NOMO-1 treated with DMSO at 0.1 percent for 48 hours (cell line): ENCODE results near the gene TGFBR3.
"Not testable (repeated sequence)": the region's sequence is repeated elsewhere in the genome, so short reads cannot be mapped to it uniquely, and the experiment has no call there.

ENCODE experiments used
- DNase-seq: peaks from one replicate; lab custom pipeline; 2025; ENCODE audit not compliant: unreplicated experiment; lab: John Stamatoyannopoulos, UW

The TGFBR3 gene

GRCh38 chr1:91884459-91885212, 1.3 kb downstream of the TGFBR3 start:
- DNase-seq, result no peak

- peak; percentile 14 for DNase-seq
Measured at GRCh38 chr1:91883470-91883869, 2.5 kb downstream of the TGFBR3 start.

GRCh38 chr1:91881280-91881679, 4.7 kb downstream of the TGFBR3 start:
- no peak for DNase-seq

DNA sequence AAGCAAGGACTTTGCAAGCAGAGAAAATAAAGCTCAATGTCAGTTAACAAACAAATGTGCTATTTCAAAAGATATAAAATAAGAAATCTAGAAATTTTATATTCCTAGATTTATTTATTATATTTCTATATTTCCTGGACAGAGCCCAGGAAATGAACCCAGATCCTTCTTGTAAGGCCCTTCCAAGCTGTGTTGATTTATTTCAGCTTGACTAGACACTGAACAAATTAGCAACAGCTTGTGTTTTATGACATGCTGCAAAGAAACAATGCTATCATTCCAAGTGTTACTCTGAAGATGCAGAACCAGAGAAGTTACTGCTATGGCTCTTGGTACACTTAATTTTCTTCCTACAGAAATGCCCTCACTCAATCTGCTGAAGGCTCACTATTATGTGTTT, 6.2 kb downstream of the TGFBR3 start:
- DNase-seq, result no peak

DNA sequence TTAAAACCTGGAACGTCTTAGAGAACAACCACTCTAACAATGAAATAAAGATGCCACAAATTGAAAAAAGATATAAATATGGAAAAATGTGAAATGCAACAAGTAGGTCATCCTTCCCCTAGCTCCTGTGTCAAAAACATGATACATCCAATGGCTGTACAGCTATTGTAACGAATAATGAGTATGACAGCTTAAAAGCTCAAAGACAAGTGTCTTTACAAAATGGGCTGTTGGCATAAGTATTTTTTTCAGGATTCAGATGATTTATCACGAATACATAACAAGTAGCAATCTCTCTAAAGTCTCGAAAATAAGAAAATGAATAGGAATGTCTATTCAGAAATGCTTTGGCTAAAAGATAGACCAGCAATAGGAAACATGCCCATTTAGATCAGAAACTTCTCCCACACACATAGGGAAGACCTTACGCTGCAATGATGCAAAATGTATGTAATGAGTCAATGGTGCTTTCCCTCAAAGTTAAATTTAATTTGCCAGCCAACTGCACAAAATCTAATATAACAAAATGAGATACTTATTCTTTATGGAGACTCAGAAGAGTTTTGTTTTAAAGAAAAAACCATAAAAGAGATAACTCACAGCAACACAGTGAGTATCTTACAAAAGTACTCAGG, 8.3 kb downstream of the TGFBR3 start:
- DNase-seq, result no peak

- no peak for DNase-seq
Measured at GRCh38 chr1:91876781-91877573, 9.0 kb downstream of the TGFBR3 start.

GRCh38 chr1:91876040-91876470, 9.9 kb downstream of the TGFBR3 start:
- DNase-seq, result no peak

DNA sequence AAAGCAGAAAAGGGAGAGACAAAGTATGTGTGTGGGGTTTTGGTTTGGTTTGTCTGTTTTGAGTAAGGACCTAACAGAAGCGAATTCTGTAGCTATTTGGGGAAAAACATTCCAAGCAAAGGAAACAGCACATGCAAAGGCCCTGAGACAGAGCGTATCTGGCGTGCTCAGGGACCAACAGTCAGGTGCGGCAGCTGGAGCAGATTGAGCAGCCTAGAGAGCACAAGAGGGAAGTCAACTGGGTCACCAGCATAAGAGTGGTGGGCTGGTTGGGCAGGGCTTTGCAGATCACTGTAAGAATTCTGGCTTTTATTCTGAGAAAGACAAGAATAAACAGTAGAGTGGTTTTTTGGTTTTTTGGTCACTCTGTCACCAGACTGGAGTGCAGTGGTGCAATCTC, 11.8 kb downstream of the TGFBR3 start:
- DNase-seq, result no peak

- DNase-seq, result no peak
Measured at GRCh38 chr1:91872559-91873081, 13.3 kb downstream of the TGFBR3 start.

DNA sequence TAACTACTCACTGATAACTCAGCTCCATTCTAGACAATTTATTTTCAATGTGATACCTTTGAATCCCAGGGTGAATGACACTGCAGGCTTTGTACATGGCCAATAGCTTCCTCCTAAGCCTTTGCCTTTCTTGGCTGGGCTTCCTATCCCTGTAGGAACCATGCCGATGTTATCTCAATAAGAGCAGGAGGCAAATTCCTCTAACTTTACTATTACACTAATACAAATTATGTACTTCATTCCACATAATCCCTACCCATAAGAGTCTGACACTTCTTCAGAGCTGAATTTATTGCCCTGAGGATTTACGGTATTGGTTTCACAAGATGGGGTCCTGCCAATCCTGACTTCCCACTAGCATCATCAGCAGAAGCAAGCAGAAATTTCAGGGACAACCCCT, 14.0 kb downstream of the TGFBR3 start:
- no peak for DNase-seq

- DNase-seq, result no peak
Measured at GRCh38 chr1:91870322-91870721, 15.6 kb downstream of the TGFBR3 start.

DNA sequence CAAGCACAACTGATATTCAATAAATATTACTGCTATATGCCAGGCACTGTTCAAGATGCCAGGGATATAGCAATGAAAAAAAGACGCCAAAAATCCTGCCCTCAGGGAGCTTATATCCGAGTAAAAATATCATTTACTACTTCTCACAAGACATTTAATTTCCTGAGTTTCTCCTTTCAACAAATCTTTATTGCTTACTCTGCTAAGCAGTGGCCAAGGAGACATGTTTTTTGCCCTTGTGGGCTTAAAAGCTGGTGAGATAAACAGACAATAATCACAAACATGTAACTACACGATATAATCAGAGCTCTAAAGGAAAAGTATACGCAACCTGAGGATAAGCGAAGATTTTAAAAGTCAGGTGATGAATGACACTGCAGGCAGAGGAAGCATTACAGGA, 19.5 kb downstream of the TGFBR3 start:
- DNase-seq, result no peak

GRCh38 chr1:91864017-91864700, 21.8 kb downstream of the TGFBR3 start:
- no peak for DNase-seq

- no peak for DNase-seq
Measured at GRCh38 chr1:91863498-91863897, 22.5 kb downstream of the TGFBR3 start.

- DNase-seq, result no peak
Measured at GRCh38 chr1:91862120-91862519, 23.8 kb downstream of the TGFBR3 start.

- no peak for DNase-seq
Measured at GRCh38 chr1:91857557-91858239, 28.3 kb downstream of the TGFBR3 start.

DNA sequence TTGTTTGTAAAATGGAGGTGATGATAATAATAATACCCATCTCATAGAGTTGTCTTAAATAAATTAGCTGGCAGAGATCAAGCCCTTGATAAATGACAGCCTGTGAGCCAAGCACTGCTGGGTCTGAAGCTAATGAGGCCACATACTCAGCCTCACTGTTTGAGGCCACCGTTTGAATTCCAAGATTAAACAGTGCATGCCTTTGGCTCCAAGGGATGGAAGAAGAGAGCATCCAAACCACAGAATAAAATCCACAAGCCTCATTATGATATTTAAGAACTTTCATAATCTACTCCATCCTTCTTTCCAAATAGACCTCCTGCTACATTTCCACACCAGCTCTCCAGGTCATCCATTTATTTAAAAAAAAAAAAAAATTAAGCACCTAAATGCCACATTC, 29.0 kb downstream of the TGFBR3 start:
- no peak for DNase-seq

DNA sequence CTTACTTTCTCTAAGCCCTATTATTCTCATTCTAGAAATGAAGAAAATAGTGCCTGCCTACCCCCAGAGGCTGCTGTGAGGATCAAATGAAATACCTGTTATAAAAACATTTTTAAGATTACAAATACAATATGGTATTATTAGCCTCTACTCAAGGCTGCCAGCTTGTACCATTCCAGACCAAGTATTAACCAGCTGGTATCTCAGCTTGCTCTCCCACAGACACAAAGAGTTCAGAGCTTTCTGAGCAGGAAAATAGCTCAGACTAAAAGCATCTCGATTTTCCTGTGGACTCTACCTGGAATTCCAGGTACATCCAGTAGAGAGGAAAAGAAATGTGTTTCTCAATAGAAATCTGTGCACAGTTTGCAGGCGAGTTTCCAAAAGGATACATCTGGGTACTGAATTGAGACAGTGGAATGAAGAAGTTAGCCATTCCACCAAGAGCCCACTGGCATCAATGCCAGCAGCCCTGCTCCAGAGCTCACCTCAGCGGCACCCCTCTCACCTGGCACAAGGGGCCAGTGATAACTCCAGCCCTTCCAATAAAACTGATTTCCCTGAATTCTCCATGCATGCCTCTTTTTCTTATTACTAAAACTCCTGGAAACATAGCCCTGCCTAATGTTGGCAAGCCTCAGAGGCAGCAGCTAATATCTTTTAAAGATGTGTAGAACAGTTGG, 31.0 kb downstream of the TGFBR3 start:
- no peak for DNase-seq

GRCh38 chr1:91853397-91853796, 32.6 kb downstream of the TGFBR3 start:
- DNase-seq, result no peak

DNA sequence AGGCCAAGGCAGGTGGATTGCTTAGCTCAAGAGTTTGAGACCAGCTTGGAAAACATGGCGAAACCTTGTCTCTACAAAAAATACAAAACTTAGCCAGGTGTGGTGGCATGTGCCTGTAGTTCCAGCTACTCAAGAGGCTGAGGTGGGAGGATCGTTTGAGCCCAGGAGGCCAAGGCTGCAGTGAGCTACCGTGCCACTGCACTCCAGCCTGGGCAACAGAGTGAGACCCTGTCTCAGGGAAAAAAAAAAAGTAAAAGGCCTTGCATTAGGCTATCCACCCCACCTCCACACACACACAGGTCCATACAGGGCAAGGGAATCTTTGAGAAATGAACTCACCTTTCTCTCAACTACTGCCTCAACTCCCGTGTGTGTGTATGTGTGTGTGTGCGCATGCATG, 33.9 kb downstream of the TGFBR3 start:
- DNase-seq, result not testable (repeated sequence)
